ENCODE data around the gene MALT1.
A peak's percentile ranks its signal among the peaks of the same experiment; 100 is the strongest.
"Not testable (repeated sequence)": the region's sequence is repeated elsewhere in the genome, so short reads cannot be mapped to it uniquely, and the experiment has no call there.

The MALT1 gene

GRCh38 chr18:58748899-58749595 is 77.8 kb downstream of the MALT1 start:
- no peak for DNase-seq

- DNase-seq = no peak
Measured at GRCh38 chr18:58753976-58754375, 82.7 kb downstream of the MALT1 start.

GRCh38 chr18:58754544-58755068 is 83.3 kb downstream of the MALT1 start:
- DNase-seq = peak; percentile 75 to 83 (median 82)

- no peak for DNase-seq
Measured at GRCh38 chr18:58755304-58756010, 84.2 kb downstream of the MALT1 start.

GRCh38 chr18:58756148-58756547 is 84.9 kb downstream of the MALT1 start:
- DNase-seq = no peak

- DNase-seq = no peak
Measured at GRCh38 chr18:58756596-58757240, 85.5 kb downstream of the MALT1 start.

GRCh38 chr18:58757351-58757750 is 86.1 kb downstream of the MALT1 start:
- not testable (repeated sequence) for DNase-seq

GRCh38 chr18:58758046-58758445 is 86.8 kb downstream of the MALT1 start:
- no peak for DNase-seq

- DNase-seq = no peak
Measured at GRCh38 chr18:58758606-58759005, 87.3 kb downstream of the MALT1 start.

GRCh38 chr18:58761241-58761969 is 90.1 kb downstream of the MALT1 start:
- no peak for DNase-seq

- no peak for DNase-seq
Measured at GRCh38 chr18:58761970-58762780, 90.9 kb downstream of the MALT1 start.

GRCh38 chr18:58762781-58763171 is 91.5 kb downstream of the MALT1 start:
- no peak for DNase-seq

- no peak for DNase-seq
Measured at GRCh38 chr18:58766164-58766563, 94.9 kb downstream of the MALT1 start.

GRCh38 chr18:58766946-58767345 is 95.7 kb downstream of the MALT1 start:
- DNase-seq = no peak

GRCh38 chr18:58768293-58768974 is 97.2 kb downstream of the MALT1 start:
- DNase-seq = peak; percentile 64 to 86 (median 73)

- no peak for DNase-seq
Measured at GRCh38 chr18:58769321-58769720, 98.1 kb downstream of the MALT1 start.

GRCh38 chr18:58770601-58771000 is 99.3 kb downstream of the MALT1 start:
- DNase-seq = no peak

- DNase-seq = no peak
Measured at GRCh38 chr18:58772161-58772560, 100.9 kb downstream of the MALT1 start.

GRCh38 chr18:58776084-58776483 is 104.8 kb downstream of the MALT1 start:
- no peak for DNase-seq

GRCh38 chr18:58776541-58776940 is 105.3 kb downstream of the MALT1 start:
- not testable (repeated sequence) for DNase-seq

GRCh38 chr18:58777471-58777870 is 106.2 kb downstream of the MALT1 start:
- peak in 2 of 3 donors; percentile 35 to 37 for DNase-seq

Measured in suppressor macrophage treated with lipopolysaccharide for 1 hour (primary cell).